ENCODE results near the gene GLB1L2.
"Not testable (repeated sequence)": the region's sequence is repeated elsewhere in the genome, so short reads cannot be mapped to it uniquely, and the experiment has no call there.

Gene GLB1L2, protein sequence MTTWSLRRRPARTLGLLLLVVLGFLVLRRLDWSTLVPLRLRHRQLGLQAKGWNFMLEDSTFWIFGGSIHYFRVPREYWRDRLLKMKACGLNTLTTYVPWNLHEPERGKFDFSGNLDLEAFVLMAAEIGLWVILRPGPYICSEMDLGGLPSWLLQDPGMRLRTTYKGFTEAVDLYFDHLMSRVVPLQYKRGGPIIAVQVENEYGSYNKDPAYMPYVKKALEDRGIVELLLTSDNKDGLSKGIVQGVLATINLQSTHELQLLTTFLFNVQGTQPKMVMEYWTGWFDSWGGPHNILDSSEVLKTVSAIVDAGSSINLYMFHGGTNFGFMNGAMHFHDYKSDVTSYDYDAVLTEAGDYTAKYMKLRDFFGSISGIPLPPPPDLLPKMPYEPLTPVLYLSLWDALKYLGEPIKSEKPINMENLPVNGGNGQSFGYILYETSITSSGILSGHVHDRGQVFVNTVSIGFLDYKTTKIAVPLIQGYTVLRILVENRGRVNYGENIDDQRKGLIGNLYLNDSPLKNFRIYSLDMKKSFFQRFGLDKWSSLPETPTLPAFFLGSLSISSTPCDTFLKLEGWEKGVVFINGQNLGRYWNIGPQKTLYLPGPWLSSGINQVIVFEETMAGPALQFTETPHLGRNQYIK

DNA sequence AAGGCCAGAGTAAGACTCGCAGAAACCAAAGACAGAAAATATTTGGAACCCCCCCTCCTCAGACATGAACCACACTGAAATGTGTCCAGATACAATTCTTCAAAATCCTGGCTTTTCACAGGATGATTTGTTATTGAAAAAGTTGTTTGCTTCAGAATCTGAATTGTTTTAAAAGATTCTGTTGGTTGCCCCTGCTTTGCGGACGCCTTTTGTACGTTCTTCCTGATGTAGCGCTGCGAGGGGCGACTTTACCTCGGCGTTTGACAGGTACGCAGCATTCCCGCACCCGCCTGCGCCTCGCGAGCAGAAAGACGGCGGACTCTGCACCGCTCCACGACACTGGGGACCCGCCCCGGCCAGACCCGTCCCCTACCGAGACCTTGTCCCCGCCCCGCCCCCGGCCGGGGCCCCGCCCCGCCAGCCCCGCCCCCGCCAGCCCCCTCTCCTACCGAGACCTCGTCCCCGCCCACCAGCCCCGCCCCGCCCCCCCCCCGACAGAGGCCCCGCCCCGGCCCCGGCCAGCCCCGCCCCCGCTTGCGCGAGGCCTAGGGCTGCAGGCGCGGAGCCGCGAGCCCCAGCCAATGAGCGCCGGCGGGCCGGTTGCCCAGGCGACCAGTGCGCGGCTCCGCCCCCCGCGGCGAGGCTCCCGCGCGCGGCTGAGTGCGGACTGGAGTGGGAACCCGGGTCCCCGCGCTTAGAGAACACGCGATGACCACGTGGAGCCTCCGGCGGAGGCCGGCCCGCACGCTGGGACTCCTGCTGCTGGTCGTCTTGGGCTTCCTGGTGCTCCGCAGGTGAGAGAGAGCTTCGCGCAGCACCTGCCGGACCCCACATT, at the start of gene GLB1L2:
GLB1L2 (plus strand) TSS at position 635 of the 835 bp plus-strand sequence; CDS start at position 709, 74 bp downstream.
- TF ChIP-seq, protein P1, sequence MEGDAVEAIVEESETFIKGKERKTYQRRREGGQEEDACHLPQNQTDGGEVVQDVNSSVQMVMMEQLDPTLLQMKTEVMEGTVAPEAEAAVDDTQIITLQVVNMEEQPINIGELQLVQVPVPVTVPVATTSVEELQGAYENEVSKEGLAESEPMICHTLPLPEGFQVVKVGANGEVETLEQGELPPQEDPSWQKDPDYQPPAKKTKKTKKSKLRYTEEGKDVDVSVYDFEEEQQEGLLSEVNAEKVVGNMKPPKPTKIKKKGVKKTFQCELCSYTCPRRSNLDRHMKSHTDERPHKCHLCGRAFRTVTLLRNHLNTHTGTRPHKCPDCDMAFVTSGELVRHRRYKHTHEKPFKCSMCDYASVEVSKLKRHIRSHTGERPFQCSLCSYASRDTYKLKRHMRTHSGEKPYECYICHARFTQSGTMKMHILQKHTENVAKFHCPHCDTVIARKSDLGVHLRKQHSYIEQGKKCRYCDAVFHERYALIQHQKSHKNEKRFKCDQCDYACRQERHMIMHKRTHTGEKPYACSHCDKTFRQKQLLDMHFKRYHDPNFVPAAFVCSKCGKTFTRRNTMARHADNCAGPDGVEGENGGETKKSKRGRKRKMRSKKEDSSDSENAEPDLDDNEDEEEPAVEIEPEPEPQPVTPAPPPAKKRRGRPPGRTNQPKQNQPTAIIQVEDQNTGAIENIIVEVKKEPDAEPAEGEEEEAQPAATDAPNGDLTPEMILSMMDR (IDR thresholded peaks at IDR 0.05; ENCODE audit: control extremely low read depth, extremely low read depth, low read depth, missing control alignments), result no peak
- CTCF ChIA-PET, result interaction anchor here (0.9 kb wide), 2 partner anchors 9 to 17 kb away, joined by 3 read pairs; no protein-coding TSS in a partner anchor
- peak; percentile 92 for DNase-seq (ENCODE audit: extremely low spot score)
- POLR2A ChIA-PET, result no interaction called here

DNA sequence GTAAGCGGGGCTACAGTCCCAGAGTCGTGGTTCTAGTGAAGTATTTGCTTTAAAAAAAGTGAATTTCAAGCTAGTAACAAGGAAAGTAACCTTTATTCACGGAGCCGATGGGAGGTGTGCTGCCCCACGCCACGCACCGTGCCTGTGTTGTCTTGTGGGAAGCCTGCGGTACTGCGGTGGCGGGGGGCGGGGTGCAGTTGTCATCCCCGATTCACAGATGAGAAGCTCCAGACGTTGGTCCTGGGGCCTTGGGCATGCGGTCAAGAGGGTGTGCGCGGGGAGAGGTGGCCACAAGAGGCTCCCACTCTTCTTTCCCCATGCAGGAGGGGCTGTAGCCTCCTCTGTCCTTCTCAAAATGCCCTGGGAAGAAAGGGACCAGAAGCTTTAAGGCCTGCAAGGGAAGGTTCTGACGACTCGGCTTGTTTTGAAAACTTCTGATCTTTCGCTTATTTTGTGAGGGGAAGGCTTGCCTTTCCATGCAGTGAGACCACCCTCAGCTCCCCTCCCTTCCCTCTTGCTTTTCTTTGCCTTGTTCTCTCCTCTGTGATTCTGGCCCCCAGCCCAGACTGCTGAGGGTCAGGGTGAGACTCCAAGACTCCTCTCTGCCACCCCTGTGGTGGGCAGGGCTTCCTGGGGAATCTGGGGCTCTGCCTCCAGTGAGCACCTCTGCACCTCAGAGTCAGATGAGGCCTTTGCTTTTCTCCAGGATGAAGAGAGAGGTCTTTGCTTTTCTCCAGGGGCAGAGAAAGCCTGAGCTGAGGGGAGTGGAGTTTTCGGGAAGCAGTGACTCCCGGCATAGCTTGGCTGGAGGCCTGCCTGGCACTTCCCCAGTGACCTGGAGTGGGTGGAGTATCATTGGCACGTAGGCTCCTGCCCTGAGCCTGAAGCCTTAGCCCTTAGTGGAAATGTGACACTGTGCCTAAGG, 49.4 kb upstream of the GLB1L2 start:
- POLR2A ChIA-PET, result no interaction called here
- CTCF ChIA-PET, result no interaction called here
- TF ChIP-seq, protein P1 (IDR thresholded peaks at IDR 0.05; ENCODE audit: control extremely low read depth, extremely low read depth, low read depth, missing control alignments), result no peak
- DNase-seq (ENCODE audit: extremely low spot score), result no peak

DNA sequence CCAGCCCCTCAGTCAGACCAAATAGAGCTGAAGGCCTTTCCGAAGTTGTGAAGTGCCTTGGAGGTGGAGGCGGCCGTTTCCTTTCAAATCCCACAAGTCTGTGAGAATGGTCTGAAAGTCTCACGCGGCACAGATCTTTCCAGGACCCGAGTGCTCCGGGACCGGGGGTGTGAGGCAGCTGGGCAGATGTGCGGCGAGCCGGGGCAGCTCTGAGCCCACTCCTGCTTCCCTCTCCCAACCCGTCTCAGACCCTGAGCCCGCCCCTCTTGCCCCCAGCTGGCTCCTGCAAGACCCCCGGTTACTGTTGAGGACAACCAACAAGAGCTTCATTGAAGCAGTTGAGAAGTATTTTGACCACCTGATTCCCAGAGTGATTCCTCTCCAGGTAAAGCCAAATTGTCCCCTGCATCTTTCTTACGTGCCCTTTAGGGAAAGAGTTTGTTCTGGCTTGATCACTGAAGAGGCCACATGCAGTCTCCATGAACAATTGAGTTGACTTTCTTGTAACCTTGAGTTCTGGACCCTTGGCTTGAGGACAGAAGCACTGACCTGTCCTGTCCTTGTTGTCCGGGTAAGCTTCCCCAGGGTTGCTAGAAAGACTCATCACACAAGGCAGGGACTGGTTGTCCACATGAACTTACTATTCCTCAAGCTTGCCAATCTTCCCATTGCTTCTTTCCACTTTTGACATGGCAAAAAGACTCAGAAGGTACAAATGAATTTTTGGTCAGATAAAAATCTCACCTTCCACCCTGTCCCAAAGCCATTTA, 48.1 kb upstream of the GLB1L2 start:
- DNase-seq (ENCODE audit: extremely low spot score), result no peak
- TF ChIP-seq, protein P1 (IDR thresholded peaks at IDR 0.05; ENCODE audit: control extremely low read depth, extremely low read depth, low read depth, missing control alignments), result no peak
- ChIA-PET CTCF (interaction anchor here (1.5 to 4.7 kb wide), 2 partner anchors 6 to 23 kb away, joined by 3 to 18 read pairs; partner anchors contain the start of gene GLB1L3), POLR2A (no interaction called here)

DNA sequence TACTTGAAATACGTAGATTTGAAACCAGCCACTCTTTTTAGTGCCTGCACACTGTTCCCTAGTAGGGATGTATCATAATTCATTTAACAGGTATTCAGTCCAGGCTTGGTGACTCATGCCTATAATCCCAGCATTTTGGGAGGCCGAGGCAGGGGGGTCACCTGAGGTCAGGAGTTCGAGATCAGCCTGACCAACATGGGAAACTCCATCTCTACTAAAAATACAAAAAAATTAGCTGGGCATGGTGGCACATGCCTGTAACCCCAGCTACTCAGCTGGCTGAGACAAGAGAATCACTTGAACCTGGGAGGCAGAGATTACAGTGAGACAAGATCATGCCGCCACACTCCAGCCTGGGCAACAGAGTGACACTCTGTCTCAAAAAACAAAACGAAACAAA, 47.4 kb upstream of the GLB1L2 start:
- POLR2A ChIA-PET; DNase-seq (ENCODE audit: extremely low spot score): not testable (repeated sequence)
- CTCF ChIA-PET, result interaction anchor here (1.5 to 4.7 kb wide), 2 partner anchors 7 to 24 kb away, joined by 3 to 18 read pairs; partner anchors contain the start of gene GLB1L3

DNA sequence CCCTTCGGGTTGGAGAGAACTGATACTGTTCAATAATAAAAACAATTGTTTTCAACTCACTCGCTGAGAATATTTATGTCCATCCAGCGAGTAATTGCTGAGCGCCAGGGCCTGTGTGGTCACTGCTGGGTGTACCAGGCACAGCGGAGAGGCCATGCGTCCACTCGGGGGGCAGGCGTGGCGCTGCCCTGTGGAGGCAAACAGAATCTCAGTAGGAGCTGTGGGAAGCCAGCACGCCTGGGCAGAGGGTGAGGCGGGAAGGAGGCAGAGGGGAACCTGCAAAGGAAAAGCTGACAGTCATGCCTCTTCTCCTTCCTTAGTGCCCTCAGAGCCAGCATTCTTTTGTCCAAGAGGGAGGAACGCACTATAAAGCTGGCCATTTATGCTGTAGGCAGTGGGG, 44.2 kb upstream of the GLB1L2 start:
- CTCF ChIA-PET, result interaction anchor here (1.0 to 4.7 kb wide), 2 partner anchors 10 to 52 kb away, joined by 3 to 18 read pairs; partner anchors contain the start of gene GLB1L3
- TF ChIP-seq, protein P1 (IDR thresholded peaks at IDR 0.05; ENCODE audit: control extremely low read depth, extremely low read depth, low read depth, missing control alignments), result no peak
- POLR2A ChIA-PET, result no interaction called here
- no peak for DNase-seq (ENCODE audit: extremely low spot score)

DNA sequence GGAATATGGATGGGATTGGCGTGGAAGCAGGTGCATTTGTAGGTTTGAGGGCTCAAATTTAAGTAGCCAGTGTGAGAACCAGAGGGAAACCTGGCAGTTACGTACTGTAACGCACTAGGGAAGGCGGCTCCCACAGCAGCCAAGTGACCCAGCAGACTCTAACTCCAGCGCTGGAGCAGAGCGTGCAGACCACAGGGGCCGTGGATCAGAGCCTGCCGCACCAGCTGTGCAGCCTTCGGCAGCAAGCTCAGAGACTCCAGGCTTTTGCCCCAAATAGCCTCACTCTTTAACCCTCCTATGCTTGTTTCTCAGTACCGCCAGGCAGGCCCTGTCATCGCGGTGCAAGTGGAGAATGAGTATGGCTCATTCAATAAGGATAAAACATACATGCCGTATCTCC, 43.3 kb upstream of the GLB1L2 start:
- POLR2A ChIA-PET, result no interaction called here
- CTCF ChIA-PET, result interaction anchor here (1.0 to 4.7 kb wide), 2 partner anchors 11 to 51 kb away, joined by 3 to 18 read pairs; partner anchors contain the start of gene GLB1L3
- no peak for DNase-seq (ENCODE audit: extremely low spot score)
- TF ChIP-seq, protein P1 (IDR thresholded peaks at IDR 0.05; ENCODE audit: control extremely low read depth, extremely low read depth, low read depth, missing control alignments), result no peak
